GM19395 (cell line): ENCODE results near the gene COQ9.
"Not testable (repeated sequence)": the region's sequence is repeated elsewhere in the genome, so short reads cannot be mapped to it uniquely, and the experiment has no call there.

ENCODE experiments used
- ATAC-seq: cut with Tn5 transposase; IDR thresholded peaks from one replicate; pipeline ENCODE4 v1.9.1; 2021; ENCODE audit warnings: mild to moderate bottlenecking, moderate library complexity; ENCODE audit not compliant: unreplicated experiment

COQ9 gene

DNA sequence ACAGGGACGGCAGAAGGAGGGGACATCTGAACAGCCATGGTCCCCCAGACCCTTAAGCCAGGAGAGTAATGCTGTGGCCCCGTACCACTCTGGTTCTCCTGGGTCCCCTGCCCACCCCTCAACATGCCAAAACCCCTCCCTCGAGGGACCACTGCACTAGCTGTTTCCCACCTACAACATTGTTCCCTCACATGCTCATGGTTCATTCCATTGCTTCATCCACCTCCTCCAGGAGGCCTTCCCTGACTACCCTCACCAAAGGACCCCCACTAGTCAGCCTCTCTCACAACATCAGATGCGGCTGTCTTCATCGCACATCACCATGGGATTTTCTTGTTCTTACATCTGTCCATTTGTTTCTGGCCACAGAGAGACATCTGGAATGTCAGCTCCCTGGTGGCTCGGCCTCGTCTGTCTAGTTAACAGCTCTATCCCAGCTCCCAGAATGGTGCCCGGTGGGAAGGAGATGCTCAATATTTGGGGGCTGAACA lies 37.3 kb downstream of the COQ9 start:
- ATAC-seq, result no peak

DNA sequence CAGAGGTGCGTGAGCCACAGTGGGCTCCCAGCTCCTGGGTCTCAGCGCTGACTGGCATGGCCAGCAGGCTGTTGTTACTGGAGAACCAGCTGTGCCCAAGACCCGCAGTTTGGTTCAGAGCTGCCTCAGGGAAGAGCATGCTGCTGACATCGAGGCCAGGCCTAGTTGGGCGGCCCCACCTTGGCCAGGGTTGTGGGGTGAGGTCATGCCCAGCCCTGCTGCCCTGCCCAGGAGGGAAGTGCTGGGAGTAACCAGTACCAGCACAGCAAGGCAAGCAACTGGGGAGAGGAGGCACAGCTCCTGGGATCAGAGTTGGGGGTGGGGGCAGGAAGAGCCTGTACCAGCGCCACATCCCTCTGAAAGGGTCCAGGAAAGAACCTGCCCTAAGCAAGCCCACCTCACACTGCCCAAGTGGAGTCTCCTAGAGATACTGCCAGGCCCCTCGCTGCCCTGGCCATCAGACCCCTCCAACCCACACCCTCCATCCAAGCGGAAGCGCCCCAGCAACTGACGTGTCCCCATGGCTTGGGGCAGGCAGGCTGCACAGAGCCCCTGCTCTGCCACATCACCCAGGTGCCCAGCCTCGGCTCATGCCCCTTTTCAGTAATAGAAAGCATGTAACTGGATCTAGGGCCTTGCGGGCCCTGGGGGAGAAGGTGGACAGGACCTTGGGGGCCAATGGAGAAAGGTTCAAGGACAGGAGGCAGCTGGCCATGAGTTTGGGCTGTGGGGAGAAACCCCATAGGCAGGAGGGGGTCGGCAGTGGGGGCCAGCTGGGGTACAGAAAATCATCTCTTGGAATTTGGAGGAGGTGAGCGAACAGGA lies 38.0 kb downstream of the COQ9 start:
- no peak for ATAC-seq

DNA sequence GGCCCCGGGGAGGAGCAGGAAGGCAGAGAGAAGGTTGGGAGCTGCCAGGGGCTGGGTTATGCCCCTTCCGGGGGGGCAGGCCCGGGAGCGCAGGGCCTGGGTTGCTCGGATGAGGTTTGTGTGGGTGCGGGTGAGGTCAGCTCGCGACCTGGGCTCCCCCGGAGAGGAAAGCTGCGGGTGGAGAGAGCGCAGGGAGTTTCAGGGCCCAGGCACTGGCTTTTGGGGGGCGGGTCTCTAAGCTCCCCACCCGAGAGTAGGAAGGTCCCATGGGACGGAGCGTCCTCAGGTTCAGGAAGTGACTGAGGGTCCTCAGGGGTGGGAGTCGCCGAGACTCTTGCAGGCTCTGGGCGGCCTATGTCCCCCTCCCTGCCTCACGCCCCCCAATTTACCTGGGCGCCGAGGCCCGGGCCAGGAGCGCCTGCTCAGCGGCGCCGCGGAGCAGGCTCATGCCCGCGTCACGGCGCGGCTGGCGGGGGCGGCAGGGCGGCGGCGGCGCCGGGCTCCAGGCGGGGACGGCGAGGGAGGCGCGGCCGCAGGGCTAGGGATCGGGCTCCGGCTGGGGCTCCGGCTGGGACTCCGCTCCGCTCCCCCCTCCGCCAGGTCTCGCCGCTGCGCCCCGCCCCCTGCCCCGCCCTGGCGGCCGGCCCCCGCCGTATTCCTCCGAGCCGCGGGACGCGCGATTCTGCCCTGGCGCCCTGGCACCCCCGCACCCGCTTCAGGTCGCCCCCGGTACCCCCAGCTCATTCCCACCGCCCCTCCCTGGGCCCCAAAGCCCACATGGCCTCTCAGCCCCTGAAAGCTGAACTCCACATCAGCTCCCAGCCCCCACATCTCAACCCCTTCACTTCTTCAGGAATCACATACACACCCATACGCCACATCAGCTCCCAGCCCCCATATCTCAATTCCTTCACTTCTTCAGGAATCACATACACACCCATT lies 38.9 kb downstream of the COQ9 start, which contains the start of gene DOK4:
Gene DOK4 (minus strand): TSS at position 578 of the 942 bp plus-strand sequence. CDS start 6,986 bp downstream, outside the sequence.
- peak; percentile 82 for ATAC-seq

DNA sequence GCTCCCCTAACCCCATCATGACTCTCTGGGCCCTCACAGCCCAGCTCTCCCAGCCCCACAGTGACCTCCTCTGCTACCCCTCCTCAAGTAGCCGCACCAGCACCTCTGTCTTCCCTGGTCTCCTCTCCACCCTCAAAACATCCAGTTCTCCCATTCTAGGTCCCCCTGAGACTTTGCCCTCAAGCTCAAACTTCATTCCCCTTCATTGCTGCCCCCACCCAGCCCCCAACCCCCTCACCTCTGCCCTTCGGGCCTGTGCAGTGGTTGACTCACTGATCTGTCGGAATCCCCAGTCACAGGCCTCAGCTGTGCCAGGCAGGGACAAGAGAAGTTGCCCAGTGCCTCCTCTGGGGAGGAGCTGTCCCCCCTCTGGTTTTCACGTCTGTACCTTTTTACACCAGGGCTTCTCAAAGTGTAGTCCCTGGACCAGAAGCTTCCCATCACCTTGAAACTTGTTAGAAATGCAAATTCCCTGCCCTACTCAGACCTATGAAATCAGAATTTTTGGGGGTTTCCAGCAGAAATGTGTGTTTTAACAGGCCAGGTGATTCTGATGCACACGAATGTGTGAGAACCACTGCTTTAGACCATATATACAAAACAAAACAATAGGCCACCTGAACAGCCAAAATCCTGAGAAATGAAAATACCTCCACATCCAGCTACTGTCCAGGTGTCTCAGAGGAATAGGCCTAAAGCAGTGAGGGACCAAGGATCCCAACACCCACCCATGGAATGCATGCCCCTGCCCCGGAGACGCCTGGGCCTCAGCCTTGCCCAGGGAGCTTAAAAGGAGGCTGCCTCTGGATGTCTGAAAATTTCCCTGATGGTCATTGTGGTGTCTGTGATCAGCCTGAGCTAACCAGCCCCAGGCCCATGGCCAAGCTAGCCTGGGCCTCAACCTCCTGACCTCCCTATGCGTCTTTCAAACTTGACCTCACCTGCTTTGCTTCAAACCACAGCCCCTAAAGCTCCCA lies 39.9 kb downstream of the COQ9 start:
- ATAC-seq, result no peak

DNA sequence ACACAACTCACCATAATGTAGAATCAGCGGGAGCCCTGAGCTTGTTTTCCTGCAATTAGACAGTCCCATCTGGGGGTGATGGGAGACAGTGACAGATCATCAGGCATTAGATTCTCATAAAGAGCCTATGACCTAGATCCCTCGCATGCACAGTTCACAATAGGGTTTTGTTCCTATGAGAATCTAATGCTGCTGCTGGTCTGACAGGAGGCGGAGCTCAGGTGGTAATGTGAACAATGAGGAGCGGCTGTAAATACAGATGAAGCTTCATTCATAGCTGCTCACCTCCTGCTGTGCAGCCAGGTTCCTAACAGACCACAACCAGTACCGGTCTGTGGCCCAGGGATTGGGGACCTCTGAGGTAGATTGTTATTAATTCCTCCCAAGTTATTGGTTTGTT lies 42.0 kb downstream of the COQ9 start:
- no peak for ATAC-seq

DNA sequence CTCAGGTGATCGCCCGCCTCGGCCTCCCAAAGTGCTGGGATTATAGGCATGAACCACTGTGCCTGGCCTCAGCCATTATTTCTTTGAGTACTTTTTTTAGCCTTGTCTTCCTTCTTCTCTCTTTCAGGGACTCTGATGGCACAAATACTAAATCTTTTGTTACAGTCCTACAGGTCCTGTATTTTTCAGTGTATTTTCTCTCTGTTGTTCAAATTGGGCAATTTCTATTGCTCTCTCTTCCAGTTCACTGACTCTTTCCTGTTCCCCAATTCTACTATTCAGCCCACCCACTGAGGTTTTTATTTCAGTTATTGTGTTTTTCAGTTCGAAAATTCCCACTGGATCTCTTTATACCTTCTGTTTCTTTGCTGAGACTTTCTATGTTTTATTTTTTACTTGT lies 46.5 kb downstream of the COQ9 start:
- ATAC-seq, result no peak

DNA sequence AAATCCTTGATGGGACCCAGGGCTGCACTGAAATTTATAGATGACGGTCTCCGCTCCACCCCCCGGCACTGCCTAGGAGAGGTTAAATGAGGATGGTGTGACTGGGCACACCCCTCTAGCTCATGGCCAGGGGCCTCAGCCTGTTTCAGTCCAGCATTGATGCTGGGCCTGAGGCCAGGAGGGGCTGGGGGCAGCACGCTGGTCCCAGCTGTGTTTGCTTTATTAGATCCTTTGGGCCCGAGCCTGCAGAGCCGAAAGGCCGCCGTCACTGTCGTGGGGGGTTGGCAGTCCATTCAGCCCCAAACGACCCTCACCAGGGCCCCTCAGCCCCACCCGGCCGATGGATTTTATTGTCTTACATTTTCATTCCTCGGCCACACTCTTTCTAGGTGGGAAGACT lies 49.8 kb downstream of the COQ9 start:
- no peak for ATAC-seq

DNA sequence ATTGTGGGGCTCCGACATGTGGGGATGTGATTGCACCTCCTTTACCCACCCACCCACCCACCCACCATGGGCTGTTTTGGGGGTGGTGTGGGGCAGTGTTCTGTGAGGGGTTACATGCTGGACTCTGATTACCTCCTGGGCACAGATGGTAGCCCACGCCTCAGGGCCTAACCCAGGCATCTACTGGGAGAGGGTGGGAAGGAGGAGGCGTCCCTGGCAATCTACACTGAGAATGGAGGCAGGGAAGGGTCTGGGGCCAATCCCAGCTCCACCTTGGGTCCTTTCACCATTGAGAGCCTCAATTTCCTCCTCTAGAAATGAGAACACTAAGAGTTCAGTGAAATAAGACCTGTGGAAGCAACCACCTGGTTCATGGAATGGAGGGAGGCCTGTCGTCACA lies 50.8 kb downstream of the COQ9 start:
- no peak for ATAC-seq

DNA sequence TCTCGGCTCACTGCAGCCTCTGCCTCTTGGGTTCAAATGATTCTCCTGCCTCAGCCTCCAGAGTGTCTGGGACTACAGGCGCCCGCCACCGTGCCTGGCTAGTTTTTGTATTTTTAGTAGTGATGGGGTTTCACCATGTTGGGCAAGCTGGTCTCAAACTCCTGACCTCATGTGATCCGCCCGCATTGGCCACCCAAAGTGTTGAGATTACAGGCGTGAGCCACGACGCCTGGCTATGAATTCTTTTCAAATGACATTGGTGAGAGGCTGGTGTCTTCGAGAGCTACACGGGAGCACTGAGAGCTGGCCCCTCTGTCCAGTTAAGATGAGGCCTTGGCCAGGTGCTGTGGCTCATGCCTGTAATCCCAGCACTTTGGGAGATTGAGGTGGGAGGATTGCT lies 52.7 kb downstream of the COQ9 start:
- ATAC-seq, result not testable (repeated sequence)

DNA sequence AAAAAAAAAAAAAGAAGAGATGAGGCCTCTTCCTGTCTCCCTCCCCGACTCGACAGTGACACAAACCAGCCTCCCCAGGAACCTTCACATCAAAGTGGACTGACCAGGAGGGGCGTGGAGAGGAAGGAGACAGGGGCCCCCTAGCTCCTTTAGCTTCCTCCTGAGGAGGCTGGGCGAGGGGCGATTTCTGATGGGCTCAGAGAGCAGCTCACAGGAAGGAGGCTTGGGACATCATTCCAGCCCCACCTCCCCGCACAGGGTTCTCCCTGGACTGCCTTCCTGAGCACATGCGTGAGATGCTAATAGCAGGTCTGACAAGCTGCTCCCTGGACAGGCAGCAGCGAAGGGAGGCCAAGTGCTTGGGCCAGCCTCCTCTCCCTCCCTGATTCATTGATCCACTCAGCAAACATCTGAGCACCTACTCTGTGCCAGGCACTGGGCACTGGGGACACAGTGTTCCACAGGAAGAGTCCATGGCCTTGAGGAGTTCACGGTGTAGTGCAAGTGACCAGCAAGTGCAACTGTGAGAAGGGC lies 53.4 kb downstream of the COQ9 start:
- ATAC-seq, result no peak

DNA sequence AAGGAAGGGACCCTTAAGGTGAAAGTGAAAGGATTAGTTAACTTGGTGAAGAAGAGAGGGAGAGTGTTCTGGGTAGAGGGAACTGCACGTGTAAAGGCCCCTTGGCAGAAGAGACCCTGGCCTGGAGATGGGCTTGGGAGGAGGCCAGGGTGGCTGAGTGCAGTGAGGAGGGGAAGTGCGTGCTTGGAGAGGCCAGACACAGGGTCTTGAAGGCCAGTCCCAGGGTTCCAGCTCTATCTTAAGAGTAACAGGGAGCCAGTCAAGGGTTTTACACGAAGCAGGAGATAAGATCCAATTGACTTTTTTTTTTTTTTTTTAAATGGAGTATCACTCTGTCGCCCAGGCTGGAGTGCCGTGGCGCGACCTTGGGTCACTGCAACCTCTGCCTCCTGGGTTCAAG lies 54.2 kb downstream of the COQ9 start:
- no peak for ATAC-seq

DNA sequence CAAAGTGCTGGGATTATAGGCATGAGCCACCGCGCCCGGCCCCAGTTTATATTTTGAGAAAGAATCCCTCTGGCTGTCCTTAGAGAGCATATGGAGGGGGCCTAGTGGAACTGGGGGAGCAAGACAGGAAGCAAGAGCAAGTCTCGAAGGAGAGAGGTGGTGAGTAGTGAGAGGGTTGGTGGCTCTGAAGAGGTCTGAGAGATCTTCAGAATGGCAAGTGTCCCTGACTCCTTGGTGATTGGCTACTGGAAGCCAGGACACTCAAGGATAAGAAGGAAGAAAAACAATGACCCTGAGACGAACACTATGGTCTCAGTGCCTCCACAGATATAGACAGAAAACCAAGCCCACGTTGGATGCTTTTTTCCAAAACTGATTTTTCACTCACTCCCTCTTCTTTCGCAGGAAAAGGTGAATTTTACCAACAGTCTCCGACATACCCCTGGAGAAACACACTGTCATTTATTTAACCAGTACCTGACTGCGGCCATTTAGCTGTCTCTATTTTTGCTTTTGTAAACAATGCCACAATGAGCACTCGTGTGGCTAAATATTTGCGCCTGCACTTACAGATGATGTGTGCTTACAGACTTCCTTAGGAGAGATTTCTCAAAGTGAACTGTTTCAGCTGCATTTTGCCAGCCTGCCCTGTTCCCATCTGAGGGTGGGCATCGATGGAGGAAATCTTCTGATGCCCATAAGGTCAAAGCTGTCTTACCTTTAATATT lies 54.9 kb downstream of the COQ9 start:
- no peak for ATAC-seq

DNA sequence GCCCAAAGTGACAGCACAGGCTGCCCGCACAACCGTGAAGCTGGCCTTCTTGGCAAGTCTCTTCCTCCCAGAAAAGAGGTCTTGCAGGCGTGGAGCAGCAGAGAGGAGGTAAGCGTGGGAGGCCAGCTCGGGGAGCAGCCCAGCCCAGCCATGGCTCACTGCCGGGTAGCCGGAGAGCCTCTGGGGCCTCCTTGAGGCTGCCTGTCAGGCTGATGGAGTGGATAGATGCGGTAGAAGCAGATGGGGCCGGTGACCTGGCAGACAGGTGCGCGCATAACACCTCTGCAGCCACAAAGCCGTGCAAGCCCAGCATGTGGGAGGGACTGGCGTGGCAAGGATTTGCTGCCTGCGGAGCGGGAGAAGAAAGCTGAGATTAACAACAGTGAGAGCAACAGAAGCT lies 56.1 kb downstream of the COQ9 start:
- no peak for ATAC-seq

DNA sequence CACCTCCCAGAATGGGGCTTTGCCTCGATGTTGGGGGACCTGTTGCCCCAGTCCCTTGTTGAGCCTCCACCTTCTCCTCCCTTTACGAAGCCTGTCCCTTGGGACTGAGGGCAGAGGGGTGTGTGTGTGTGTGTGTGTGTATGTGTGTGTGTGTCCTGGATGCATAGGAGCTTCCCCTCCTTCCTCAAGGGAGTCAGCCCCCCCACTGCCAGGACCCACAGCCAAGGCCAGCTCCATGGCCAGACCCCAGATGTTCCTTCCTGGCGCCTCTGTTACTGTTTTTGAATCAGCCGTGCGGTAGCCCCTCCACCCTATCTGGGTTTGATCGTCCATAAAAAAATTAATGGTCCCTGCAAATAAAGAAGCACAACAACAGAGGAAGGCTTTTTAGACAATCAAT lies 56.7 kb downstream of the COQ9 start:
- ATAC-seq, result no peak

DNA sequence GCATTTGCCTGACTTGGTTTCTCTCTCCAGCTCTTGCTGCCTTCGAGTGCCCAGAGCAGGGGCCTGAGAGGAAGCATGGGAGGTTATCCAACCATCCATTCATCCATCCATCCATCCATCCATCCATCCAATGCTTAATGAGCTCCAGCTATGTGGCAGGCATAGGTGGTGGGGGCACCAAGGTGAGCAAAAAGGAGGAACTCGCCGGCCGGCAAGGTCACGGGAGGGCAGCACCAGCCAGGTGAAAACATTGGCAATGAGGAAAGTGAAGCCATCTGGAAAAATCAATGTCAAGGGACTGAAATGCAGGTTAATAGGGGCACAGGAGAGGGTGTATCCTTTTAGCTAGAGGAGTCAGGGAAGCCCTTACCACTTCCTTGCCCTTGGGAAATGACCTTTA lies 57.2 kb downstream of the COQ9 start:
- no peak for ATAC-seq

DNA sequence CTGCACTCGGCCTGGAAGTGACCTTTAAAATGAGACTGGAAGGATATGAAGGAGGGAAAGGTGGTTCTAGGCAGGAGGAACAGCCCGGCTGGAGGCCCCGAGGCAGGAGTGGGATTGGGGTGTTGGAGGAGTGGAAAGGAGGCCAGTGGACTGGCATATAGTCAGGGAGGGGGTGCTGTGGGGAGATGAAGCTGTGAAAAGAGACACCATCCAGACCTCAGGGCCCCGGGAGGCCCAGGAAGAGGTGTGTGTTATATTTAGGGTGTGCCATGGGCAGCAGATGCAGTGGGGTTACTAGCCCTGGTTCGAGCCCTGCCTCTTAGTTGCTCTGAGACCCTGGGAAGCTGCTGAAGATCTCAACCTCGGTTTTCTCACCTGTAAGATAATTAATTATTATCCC lies 57.9 kb downstream of the COQ9 start:
- no peak for ATAC-seq

DNA sequence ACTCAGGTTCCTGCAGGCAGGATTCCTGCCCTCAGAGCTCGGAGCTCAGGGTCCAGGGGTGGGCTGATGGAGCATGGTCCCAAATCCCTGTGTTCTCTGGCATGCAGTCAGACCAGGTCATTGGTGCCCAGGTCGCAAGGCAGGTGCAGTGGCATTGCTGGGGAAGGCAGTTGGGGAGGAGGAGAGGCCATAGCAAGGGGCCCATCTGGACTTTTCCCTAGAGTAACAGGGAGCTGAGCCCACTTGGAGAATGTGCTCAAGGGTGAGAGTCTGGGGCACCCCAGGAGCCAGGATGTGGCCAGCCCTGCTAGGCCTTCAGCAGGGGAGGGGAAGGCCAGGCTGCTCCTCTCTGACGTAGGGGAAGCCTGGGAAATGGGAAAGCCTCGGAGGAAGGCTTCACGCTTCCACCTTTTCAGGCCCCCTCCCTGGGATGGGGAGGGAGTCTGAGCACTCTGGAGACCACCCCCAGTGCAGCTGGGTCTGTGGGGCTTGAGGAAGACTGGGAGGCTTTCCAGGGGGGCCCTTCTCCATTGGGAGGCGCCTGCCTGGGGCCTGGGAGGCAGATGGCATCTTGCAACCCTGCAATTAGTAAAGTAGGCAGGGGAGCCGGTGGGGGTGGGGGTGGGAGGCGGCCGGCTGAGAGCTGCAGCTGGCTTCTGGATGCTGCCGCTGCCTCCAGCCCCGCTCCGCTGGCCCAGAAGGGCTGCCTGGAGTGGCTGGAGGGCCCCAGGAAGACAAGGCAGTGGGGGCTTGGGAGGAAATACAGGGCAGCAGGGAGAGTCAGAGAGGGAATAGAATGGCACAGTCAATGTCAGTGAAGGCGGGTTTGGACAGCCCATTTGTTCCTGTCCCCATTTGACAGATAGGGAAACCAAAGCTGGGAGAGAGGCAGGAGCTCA lies 60.1 kb downstream of the COQ9 start:
- no peak for ATAC-seq

DNA sequence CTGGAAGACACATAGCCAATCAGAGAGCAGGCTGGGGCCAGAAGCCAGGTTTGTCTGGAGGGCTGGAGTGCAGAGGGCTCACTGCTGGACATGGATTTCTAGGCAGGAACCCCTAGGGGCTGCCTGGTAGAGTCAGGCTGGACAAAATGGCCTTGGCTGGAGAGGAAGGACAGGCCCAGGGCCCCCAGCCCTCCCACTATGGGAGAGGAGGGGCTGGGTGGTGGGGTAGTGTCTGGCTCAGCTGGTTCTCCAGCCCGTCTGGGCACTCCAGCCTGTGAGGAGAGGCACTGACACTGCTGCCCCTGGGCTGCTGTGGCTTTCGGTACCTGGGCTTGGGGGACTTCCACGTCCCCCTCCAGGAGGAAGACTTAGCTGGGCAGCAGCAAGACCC lies 60.8 kb downstream of the COQ9 start:
- ATAC-seq, result no peak
